EL (cell line): ENCODE measurements around the gene TMEM81.
A peak's percentile ranks its signal among the peaks of the same experiment; 100 is the strongest.

ENCODE experiments used
- DNase-seq: peaks from one replicate; pipeline ENCODE4 v3.0.0-alpha.2; 2016

The TMEM81 gene

GRCh38 chr1:205084360-205084759 is at the start of gene TMEM81:
Gene TMEM81, minus strand, starts transcription at chr1:205084460. Its CDS starts 140 bp downstream, at chr1:205084320.
- DNase-seq = no peak

GRCh38 chr1:205133287-205133686 is 49.0 kb upstream of the TMEM81 start:
- no peak for DNase-seq

- no peak for DNase-seq
These were observed 45.3 kb upstream of the TMEM81 start for GRCh38 chr1:205129447-205130029.

- DNase-seq = no peak
These were observed 43.8 kb upstream of the TMEM81 start for GRCh38 chr1:205128050-205128449.

- DNase-seq = no peak
These were observed 43.4 kb upstream of the TMEM81 start for GRCh38 chr1:205127646-205128045.

- no peak for DNase-seq
These were observed 40.5 kb upstream of the TMEM81 start for GRCh38 chr1:205124726-205125125.

GRCh38 chr1:205122489-205122882 is 38.2 kb upstream of the TMEM81 start:
- DNase-seq = no peak

GRCh38 chr1:205121660-205122488 is 37.6 kb upstream of the TMEM81 start, which contains the start of gene RBBP5:
Gene RBBP5, minus strand, starts transcription at chr1:205121978. Its CDS starts 105 bp downstream, at chr1:205121873.
- DNase-seq = peak; percentile 97

GRCh38 chr1:205118752-205119151 is 34.5 kb upstream of the TMEM81 start:
- DNase-seq = no peak

GRCh38 chr1:205111354-205111753 is 27.1 kb upstream of the TMEM81 start:
- DNase-seq = no peak

GRCh38 chr1:205109711-205110110 is 25.5 kb upstream of the TMEM81 start:
- no peak for DNase-seq

- no peak for DNase-seq
These were observed 25.0 kb upstream of the TMEM81 start for GRCh38 chr1:205109269-205109668.

- no peak for DNase-seq
These were observed 24.2 kb upstream of the TMEM81 start for GRCh38 chr1:205108464-205108863.

GRCh38 chr1:205107327-205107726 is 23.1 kb upstream of the TMEM81 start:
- DNase-seq = no peak

GRCh38 chr1:205102404-205102803 is 18.1 kb upstream of the TMEM81 start:
- DNase-seq = no peak

- DNase-seq = no peak
These were observed 14.0 kb upstream of the TMEM81 start for GRCh38 chr1:205098242-205098641.

GRCh38 chr1:205095422-205095821 is 11.2 kb upstream of the TMEM81 start:
- DNase-seq = no peak

- DNase-seq = no peak
These were observed 6.9 kb upstream of the TMEM81 start for GRCh38 chr1:205091043-205091740.

- DNase-seq = peak; percentile 58
These were observed 4.1 kb upstream of the TMEM81 start for GRCh38 chr1:205088341-205088740.

- no peak for DNase-seq
These were observed 1.8 kb downstream of the TMEM81 start for GRCh38 chr1:205082431-205082830.

GRCh38 chr1:205077934-205078311 is 6.3 kb downstream of the TMEM81 start:
- no peak for DNase-seq

- no peak for DNase-seq
These were observed 6.9 kb downstream of the TMEM81 start for GRCh38 chr1:205077158-205077933.

- DNase-seq = no peak
These were observed 8.0 kb downstream of the TMEM81 start for GRCh38 chr1:205076245-205076761.
